GM18867 (cell line): ENCODE data around the gene TUSC2.
A peak's percentile ranks its signal among the peaks of the same experiment; 100 is the strongest.

Experiments
- ATAC-seq: cut with Tn5 transposase; IDR thresholded peaks from one replicate; pipeline ENCODE4 v1.9.1; 2021; ENCODE audit warnings: mild to moderate bottlenecking, moderate library complexity; ENCODE audit not compliant: unreplicated experiment

TUSC2 gene

DNA sequence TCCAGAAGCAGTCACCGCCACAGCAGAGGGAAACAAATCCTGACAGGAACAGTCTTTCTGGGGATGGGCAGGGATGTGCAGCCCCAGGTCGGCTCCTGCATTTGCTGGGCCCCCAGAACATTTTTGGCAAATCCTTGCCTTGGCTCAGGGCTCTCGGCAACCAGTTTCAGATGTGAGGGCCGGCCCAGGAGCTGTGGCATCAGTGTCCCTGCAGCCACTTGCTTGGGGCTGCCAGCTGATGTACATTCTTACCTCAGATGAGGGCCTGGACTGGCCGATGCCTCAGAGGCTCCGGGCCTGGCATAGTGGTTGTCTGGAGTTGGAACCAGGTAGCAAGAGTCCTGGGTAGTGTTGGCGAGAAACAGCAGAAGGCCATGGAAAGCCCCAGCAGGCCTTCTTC lies 26.8 kb upstream of the TUSC2 start:
- ATAC-seq = no peak

DNA sequence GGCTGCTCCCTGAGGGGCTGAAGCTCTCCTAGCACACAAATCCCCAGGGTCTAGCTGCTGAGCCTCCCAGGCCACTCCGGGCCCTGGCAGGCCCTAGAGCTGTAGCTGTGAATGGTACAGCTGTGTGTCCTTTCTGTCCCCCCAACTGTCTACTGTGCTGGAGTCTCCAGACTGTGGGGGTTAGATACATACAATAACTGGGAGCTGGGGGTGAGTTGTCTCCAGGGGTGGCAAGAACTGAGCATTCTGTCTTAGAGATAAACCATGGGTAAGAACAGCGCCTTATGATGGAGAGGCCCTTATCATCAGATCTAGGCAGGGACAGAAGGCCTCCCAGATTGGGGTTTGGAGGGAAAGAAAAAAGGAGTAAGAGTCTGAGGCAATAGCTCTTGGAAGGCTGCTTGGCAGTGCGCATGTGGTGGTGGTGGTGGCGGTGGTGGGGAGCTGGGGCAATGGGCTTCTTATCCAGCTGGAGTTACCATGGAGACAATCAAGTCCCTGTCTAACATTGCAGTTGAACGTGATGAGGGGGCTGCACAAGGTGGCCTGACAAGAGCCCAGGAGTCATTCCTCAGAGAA lies 26.3 kb upstream of the TUSC2 start:
- ATAC-seq = no peak

DNA sequence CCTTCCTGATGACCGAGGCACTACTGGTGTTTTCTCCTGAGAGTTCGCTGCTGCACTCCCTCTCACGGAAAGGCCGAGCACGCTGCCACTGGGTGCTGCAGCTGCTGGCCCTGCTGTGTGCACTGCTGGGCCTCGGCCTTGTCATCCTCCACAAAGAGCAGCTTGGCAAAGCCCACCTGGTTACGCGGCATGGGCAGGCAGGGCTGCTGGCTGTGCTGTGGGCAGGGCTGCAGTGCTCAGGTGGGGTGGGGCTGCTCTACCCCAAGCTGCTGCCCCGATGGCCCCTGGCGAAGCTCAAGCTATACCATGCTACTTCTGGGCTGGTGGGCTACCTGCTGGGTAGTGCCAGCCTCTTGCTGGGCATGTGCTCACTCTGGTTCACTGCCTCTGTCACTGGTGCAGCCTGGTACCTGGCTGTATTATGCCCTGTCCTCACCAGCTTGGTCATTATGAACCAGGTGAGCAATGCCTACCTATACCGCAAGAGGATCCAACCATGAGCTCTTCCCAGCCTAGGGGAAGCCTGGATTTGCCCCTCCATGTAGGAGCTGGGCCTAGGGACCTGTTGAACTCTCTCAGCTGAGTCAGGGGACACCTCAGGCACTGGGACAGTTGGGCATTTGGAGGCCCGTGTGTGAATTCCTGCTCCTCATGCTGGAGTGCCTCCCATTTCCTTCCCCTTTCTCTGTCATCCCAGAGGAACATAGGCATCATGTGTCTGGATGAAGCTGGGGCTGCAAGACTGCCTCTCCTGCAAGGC lies 25.4 kb upstream of the TUSC2 start:
- ATAC-seq = no peak

DNA sequence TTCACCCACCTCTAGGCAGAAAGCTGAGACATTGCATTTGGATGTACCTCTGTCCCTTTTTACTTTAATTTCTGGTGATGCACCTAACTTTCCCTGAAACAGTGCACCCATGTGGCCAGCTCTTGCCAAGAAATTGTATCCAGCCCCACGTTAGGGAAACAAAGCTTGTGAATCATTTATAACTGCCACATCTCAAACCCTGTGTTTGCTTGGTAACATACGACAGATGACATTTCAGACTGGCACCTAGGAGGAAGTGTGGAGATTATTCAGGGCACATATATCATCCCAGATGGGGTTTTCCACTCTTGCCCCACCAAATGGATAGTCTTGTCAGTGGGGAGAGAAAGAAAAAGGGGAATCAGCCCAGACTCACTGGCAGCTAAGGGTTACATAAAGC lies 24.8 kb upstream of the TUSC2 start:
- ATAC-seq = no peak

DNA sequence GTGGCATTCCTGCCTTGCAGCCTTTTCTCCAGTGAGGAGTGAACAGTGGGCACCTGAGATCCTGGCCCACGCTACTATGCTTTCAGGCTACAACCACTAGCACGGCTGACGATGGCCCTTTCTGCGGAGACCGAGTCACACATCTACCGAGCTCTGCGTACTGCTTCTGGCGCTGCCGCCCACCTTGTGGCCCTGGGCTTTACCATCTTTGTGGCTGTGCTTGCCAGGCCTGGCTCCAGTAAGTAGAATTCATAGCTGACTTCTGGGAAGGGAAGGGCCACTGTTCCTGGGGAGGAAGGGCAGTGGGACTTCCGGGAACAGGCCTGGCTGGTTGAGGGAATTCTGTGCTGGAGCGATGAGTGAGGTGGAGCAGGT lies 23.3 kb upstream of the TUSC2 start:
- ATAC-seq = no peak

DNA sequence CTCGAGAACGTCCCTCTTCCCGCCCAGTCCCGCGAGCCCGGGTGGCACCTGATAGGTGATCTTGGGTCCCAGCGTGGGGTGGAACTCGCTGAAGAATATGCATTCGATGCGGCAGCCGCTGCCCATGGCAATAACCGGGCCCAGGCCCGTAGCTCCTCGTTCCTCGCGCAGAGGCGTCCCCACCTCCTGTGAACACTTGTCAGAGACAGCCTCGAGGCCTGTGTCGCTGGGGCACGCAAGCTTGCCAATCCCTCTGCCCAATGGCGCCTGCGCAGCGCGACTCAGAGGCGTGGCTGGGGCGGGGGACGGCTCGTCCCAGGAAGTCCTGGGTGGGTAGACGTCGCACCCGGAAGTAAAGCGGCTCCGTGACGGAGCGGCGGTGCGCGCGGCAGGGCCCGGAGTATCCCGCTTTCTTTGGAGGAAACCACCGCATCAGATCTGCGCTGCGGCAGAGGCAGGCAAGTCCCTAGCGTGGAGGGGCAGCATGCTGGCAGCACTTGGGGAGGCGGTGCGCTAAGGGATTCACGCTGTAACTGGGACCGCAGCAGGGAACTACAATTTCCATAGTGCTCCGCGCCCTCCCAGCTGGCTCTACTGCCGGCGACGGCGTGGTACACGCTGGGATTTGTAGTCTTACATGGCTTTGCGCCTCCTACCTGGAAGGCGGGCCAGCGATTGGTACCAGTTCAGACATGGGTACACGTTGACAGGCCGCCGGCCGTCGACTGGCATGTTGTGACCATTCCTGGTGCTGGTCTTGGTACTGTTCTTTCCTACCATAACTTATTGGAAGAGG lies 22.7 kb upstream of the TUSC2 start, which contains the start of the genes CYB561D2 and NPRL2:
TSS of gene CYB561D2 (plus strand) at position 336 of the 796 bp plus-strand sequence. CDS start 572 bp downstream, outside the sequence.
TSS of gene NPRL2 (minus strand) at position 249 of the 796 bp plus-strand sequence. CDS start at position 126, 123 bp downstream.
- peak; percentile 83 for ATAC-seq

DNA sequence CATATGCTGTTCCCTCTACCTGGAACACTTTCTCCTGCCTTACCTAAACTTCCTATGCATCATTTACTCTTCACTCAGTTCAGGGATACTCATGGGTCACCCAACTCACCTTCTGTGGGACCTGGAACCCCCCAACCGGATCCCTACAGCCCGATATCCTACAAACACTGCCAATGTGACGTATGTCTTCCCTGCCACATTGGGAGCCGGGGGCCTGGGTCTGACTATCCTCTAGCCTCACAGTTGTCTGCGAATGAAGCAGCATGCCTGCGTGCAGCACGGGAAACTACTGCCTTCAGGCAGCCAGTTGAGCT lies 22.1 kb upstream of the TUSC2 start:
- ATAC-seq = no peak

DNA sequence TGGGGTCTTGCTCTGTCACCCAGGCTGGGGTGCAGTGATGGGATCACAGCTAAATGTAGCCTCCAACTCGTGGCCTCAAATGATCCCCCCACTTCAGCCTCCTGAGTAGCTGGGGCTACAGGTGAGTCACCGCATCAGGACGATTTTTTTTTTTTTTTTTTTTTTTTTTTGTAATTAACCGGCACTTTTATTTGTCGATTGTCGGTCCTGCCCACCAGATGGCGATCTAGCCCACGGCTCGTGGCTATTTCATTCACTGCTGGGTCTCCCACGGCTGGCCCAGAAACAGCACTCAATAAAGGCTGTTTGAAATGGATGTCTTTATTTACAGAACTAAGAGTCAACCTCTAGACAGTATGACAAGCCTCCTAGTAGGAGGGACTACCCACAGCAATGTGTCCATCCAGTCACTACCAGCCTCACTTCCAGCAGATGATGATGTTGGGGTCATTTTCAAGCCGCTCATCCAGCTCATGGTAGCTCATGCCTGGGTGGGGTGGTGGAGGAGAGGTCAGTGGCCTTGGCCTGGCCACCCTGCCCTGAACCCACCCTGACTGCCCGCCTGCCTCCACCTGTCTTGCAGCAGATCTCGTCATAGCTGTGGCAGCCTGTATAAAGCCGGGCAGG lies 19.3 kb upstream of the TUSC2 start:
- ATAC-seq = no peak

DNA sequence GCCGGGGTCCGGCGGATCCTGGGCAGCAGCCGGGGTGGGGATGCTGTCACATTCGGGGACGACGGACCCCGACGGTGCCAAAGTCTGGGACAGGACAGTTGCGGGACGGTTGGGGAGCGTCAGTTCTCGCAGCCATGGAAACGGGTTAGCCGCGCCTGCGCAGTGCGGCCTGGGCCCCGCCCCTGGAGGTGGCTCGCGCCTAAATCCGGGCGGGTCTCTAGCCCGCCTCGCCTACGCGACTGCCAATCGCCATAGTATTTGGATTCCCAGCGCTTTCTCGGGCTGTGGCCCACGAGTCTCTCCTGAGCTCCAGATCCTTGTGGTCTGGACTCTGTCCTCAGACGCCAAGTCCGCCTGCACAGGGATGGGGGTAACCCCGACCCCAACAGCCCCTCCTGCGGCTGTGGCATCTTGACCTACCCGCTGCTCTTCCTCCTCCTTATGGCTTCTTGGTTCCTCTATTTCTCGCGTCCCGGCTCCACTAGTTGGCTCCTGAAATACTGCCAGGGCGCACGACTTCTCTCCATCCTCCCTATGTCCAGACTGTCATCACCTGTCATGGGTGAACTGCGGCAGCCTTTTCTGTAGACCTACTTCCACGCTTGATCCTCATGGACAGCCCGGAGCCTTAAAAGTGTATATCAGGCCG lies 17.7 kb upstream of the TUSC2 start, which contains the start of gene ZMYND10:
TSS of gene ZMYND10 (minus strand) at position 147 of the 649 bp plus-strand sequence. CDS start 153 bp downstream, outside the sequence.
- no peak for ATAC-seq

DNA sequence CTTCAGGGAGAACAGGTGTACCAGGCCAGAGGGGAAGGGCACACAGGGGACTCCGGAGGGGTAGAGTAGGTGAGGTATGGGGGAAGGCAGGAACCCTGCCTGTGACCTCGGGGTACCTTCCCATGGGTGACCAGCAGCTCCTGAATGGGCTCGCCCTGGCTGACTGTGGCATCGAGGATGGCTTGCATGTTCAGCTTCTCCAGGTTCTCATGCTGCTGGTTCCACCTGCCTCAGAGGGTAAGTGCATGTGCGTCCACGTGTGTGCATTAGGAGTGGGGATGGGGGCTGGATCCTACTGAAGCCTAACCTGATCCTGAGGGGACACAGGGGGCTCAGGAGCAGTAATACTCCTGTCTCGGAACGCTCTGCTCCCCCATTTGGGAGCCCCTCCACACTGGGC lies 17.0 kb upstream of the TUSC2 start:
- ATAC-seq = no peak

DNA sequence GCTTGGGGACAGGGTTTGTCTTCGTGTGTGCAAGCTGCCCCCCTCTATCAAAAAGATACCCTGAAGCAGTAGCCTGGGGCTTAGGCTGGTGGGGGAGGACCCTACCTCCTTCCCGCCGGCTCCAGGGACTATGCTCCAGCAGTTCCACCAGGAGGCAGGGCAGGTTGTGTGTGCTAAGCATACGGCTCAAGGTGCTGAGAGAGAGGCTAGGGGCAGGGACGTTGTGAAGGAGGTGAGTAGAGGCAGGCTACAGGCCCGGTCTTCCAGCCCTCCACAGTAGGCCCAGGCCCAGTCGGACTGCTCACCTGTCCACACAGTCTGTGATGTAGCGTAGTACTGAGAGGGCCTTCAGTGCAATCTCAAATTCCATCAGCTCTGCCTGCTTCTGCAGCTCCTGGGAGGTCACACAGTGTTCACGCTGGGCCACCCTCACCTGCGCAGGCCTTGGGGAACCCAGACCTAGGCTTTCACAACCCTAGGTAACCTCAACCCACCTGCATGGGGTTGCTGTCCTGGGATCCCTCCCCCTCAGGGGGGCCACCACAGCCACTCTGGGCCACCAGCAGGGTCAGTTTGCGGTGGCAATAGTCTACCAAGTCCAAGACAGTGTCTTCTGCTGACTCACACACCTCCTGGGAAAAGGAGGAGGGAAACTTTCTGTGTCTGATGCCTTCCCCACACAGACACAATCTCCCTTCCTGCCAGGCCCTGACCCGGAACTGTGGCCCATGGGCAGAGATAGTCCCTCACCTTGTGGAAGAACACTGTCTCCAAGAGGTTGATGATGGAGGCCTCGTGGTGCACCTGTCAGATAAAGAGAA lies 15.0 kb upstream of the TUSC2 start:
- no peak for ATAC-seq

DNA sequence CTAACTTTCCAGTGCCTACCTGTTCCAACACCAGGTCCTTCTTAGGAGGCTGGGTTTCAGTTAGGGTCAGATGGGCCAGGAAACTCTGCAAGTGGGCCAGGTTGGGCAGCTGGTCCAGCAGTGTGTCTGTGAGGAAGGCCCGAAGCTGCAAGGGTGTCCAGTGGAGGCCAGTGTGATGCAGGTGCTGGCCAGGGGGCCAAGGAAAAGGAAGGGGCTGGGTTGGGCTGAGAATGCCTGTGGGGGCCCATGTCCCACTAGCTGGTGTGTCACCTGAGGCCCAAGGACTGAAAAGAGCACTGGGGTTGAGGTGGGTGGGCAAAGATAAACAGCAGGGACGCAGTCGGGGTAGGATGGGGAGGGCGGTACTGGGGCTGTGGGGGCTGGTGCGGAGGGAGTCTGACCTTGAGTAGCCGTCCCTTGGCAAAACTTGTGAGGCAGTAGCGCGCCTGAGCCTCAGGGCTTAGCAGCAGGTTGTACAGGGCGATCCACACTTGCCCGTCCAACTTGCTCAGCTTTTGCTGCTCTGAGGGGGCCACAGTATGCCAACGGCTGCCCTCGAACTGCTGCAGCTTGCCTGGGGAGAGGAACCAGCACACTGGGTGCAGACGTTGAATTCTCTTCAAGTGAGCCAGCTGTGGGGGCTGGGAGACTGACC lies 14.1 kb upstream of the TUSC2 start:
- no peak for ATAC-seq

DNA sequence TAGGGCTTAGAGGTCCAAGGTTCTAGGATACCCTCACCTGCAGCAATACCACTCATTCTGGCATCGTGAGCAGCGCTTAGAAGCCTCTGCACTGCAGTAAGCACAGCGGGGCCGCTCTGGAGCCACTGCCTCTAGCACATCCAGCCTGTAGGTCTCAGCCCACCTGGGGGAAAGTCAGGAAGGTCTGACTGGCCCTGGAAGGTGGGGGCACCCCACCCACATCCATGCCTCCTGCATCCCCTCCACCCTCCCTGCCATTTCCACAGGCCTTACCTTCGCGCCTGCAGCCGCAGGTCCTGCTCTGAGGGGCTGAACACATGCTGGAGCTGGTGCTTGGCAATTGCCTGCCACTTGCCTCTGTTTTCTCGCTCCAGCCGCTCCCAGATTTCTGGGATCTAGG lies 13.5 kb upstream of the TUSC2 start:
- no peak for ATAC-seq

DNA sequence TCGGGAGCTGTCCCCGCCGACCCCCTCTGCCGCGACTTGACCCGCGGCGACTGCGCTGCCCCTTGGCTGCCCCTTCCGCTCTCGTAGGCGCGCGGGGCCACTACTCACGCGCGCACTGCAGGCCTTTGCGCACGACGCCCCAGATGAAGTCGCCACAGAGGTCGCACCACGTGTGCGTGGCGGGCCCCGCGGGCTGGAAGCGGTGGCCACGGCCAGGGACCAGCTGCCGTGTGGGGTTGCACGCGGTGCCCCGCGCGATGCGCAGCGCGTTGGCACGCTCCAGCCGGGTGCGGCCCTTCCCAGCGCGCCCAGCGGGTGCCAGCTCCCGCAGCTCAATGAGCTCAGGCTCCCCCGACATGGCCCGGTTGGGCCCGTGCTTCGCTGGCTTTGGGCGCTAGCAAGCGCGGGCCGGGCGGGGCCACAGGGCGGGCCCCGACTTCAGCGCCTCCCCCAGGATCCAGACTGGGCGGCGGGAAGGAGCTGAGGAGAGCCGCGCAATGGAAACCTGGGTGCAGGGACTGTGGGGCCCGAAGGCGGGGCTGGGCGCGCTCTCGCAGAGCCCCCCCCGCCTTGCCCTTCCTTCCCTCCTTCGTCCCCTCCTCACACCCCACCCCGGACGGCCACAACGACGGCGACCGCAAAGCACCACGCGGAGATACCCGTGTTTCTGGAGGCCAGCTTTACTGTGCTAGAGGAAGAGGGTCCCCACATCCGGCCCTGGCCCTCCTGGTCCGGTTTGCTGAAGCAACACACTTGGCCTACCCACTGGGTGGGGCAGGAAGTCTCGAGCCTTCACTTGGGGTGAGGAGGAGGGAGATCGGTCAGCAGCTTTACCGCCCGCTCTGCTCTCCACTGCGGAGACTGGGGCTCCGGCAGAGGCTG lies 12.7 kb upstream of the TUSC2 start, which contains the start of gene RASSF1:
TSS of gene RASSF1 (minus strand) at position 389 of the 882 bp plus-strand sequence. CDS start at position 358, 31 bp downstream.
- ATAC-seq = no peak

DNA sequence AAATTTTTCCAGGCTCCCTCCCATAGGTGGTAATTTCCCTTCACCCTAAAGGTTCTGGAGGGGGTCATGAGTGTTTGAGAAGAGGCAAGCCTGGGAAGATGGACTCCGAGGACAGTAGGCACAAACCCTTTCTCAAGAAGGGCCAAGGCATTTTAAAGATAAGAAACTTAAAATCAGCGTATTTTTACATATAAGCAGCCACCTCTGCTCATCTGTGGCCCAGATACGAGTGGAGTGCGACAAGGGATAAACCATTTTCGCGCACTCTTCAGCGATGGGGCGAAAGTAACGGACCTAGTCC lies 12.1 kb upstream of the TUSC2 start:
- ATAC-seq = no peak

DNA sequence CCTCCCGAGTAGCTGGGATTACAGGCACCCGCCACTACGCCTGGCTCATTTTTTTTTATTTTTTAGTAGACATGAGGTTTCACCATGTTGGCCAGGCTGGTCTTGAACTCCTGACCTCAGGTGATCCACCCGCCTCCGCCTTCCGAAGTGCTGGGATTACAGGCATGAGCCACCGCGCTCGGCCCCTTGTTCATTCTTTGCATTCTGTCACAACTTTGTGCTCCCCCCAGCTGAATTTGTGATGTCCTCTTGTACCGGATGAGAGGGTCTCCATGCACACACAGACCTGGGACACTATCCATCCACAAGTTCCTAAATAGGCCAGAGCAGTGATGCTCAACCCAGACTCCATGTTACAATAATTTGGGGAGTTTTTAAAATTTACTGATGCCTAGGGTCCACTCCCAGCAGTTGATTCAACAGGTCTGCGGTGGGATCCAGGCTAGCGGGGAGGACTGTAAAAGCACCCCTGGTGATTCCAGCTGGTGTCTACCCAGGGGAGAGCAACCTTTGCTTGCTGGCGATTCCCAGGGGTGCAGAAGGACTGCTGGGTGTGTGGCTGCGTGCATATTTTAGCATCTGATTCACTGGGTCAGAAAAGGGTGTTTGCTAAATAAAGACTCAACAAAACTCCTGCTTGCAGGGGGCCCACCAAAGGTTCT lies 11.6 kb upstream of the TUSC2 start:
- ATAC-seq = no peak

DNA sequence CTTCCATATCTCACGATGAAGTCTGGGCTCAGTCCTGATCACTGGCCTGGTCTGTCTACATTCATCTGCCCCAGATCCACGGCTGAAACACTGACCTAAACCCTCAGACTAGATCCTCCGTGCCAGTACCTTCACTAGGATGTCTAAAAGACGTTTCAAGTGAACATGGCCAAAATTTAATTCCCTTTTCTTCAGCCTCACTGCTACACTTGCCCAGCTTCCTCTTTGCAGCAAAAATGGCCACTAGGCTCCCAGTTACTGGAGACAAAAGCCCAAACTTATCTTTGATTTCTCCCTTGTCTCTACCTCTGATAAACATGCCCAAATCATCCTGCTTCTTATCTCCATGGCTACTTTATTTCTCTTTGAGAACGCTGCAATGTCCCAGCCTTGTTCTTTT lies 10.9 kb upstream of the TUSC2 start:
- no peak for ATAC-seq
